Fibroblast of lung (primary cell): ENCODE data around the gene TOPORS.

ENCODE experiments used
- EZH2 ChIP-seq: IDR thresholded peaks from 2 replicates; pipeline ENCODE4 v1.5.1; 2012; ENCODE audit warnings: low read length, control low read depth, mild to moderate bottlenecking; ENCODE audit errors: missing control alignments
- TF ChIP-seq, protein P1 (sequence below), 2 donors: IDR thresholded peaks in 1 of 2; conservative IDR thresholded peaks in 1 of 2; 1 replicate in 1 of 2; 2 replicates in 1 of 2; pipeline ENCODE4 v1.5.1; 2011 to 2012; ENCODE audit warnings: low read length in 2 of 2, control low read depth in 1 of 2, inconsistent platforms in 1 of 2, low read depth in 1 of 2, mild to moderate bottlenecking in 1 of 2

- TF ChIP-seq EZH2, result no peak
- TF ChIP-seq, protein P1, sequence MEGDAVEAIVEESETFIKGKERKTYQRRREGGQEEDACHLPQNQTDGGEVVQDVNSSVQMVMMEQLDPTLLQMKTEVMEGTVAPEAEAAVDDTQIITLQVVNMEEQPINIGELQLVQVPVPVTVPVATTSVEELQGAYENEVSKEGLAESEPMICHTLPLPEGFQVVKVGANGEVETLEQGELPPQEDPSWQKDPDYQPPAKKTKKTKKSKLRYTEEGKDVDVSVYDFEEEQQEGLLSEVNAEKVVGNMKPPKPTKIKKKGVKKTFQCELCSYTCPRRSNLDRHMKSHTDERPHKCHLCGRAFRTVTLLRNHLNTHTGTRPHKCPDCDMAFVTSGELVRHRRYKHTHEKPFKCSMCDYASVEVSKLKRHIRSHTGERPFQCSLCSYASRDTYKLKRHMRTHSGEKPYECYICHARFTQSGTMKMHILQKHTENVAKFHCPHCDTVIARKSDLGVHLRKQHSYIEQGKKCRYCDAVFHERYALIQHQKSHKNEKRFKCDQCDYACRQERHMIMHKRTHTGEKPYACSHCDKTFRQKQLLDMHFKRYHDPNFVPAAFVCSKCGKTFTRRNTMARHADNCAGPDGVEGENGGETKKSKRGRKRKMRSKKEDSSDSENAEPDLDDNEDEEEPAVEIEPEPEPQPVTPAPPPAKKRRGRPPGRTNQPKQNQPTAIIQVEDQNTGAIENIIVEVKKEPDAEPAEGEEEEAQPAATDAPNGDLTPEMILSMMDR (conservative IDR thresholded peaks at IDR 0.05 in 1 of 2, IDR thresholded peaks at IDR 0.05 in 1 of 2; ENCODE audit: low read depth in 1 of 2, low read length in 2 of 2), result no peak
Measured at GRCh38 chr9:32501868-32502267, 50.5 kb downstream of the TOPORS start.
